Cardiac fibroblast (primary cell): Measurements from ENCODE around the gene SPC24.
"Not testable (repeated sequence)": the region's sequence is repeated elsewhere in the genome, so short reads cannot be mapped to it uniquely, and the experiment has no call there.

Source experiments
- DNase-seq, 2 donors: peaks; one replicate each; pipeline versions ENCODE4 v3.0.0 to v3.0.0-alpha.2; 2010; ENCODE audit warnings: low read depth in 2 of 2
- H3K4me3 ChIP-seq, 2 donors: replicated peaks in 1 of 2; 1 replicate in 1 of 2; 2 replicates in 1 of 2; pipeline ENCODE4 v1.5.1; 2011; ENCODE audit warnings: low read depth in 2 of 2, low read length in 2 of 2, mild to moderate bottlenecking in 2 of 2, moderate library complexity in 1 of 2
- TF ChIP-seq, protein P1 (sequence below): IDR thresholded peaks from one replicate; pipeline ENCODE4 v1.5.1; 2011; ENCODE audit warnings: low read depth, mild to moderate bottlenecking, low read length, inconsistent platforms

Gene SPC24

DNA sequence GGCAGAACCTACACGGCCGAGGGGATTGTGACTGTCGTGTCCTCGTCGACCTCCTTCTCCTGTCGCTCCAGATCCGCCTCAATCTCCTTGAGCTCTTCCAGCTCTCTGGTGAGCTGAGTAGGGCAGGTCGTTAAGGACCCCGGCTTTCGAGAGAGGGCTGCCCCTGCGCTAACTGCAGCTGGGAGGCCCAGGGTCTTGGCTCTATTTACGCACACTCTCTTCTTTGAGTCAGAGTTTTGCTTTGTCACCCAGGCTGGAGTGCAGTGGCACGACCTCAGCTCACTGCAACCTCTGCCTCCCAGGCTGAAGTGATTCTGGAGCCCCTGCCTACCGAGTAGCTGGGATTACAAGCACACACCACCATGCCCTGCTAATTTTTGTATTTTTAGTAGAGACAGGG, 7.6 kb downstream of the SPC24 start:
- no peak for DNase-seq
- TF ChIP-seq, protein P1, sequence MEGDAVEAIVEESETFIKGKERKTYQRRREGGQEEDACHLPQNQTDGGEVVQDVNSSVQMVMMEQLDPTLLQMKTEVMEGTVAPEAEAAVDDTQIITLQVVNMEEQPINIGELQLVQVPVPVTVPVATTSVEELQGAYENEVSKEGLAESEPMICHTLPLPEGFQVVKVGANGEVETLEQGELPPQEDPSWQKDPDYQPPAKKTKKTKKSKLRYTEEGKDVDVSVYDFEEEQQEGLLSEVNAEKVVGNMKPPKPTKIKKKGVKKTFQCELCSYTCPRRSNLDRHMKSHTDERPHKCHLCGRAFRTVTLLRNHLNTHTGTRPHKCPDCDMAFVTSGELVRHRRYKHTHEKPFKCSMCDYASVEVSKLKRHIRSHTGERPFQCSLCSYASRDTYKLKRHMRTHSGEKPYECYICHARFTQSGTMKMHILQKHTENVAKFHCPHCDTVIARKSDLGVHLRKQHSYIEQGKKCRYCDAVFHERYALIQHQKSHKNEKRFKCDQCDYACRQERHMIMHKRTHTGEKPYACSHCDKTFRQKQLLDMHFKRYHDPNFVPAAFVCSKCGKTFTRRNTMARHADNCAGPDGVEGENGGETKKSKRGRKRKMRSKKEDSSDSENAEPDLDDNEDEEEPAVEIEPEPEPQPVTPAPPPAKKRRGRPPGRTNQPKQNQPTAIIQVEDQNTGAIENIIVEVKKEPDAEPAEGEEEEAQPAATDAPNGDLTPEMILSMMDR, result no peak
- H3K4me3 ChIP-seq, result no peak overlapping the region

DNA sequence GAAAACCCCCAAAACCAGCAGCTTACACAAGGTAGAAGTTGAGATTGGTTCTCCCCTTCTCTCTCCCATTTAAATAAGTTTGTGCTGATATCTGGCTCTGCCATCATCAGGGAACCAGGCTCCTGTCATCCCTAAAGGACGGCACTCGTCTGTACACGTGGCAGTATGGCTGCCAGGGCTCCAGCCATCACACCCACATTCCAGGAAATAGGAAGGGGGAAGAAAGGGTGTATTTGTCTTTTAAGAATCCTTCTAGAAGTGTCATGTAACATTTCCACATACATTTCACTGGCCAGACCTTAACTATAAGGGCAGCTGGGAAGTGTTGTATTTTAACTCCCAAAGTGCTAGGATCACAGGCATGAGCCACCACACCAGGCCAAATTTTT, 10.1 kb downstream of the SPC24 start:
- TF ChIP-seq, protein P1, result no peak
- H3K4me3 ChIP-seq, result no peak overlapping the region
- DNase-seq, result no peak

DNA sequence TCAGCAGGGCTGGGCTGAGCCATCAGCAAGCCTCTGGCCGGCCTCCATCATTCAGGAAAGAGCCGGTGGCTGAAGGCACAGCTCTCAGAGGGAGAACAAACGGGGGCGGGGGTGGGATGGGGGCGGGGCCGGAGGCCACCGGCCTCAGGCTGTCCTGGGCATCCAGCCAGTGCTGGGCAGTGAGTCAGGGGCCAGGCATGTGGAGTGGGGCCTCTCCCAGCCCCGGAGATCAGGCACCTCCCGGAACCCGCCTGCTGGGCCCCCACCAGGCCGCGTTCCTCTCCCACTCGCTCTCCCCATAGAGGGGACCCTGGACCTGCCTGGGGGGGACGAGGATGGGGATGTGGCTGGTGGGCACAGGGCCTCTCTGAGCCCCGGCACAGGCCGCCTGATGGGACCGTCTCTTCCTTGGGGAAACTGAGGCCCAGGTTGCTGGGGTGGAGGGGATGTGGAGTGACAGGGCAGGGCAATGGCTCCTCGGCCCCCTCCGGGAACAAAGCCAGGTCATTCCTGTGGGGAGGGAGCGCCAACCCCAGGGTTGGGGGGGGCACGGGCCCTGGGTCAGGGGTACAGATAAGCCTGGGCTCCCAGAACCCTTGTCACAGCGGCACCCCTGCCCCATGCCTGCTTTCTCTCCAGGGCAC, 12.9 kb downstream of the SPC24 start:
- DNase-seq, result peak; percentile 96 to 98
- TF ChIP-seq, protein P1, result peak; percentile 2
- peak overlapping the region in 1 of 2 donors; percentile 30 for H3K4me3 ChIP-seq

DNA sequence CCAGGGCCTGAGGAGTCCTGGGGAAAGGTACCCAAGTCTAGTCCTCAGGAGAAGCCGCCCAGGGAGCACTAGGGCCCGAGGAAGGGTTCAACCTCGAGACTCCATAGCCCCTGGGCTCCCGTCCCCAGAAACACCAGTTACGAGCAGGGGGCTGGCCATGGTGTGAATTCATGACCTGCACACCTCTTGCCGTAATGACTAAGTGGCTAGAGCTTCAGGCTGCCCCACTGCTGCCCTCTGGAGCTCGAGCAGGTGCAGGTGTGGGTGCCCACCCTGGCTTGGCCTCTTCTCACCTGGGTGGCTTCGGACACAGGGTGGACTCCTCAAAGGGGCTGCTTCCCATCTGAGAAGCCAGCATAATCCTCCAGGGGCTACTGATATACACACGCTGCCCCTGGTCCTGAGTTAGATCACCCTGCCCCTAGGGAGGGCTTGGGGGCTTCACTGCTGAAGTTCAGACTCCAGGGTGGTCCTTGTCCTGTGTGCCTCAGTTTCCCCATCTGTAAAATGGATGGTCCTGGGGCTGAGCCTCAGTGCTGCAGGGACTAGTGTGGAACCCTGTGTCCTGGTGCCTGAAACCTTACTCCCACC, 13.6 kb downstream of the SPC24 start:
- no peak for DNase-seq
- no peak overlapping the region for H3K4me3 ChIP-seq
- TF ChIP-seq, protein P1, result peak; percentile 8

DNA sequence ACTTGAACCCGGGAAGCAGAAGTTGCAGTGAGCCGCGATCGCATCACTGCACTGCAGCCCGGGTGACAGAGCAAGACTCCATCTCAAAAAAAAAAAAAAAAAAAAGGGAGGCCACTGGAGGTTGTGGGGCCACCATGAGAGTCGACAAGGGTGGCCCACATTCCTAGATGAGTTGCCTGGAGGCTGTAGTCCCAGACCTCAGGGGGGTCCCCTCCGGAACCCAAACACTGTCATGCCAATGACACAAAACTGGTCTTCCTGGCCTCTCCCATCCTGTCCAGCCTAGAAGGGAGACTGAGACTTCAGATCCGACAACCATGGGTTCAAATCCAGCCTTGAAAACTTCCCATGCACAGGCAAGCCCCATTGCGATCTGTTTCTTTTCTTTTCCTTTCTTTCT, 14.7 kb downstream of the SPC24 start:
- TF ChIP-seq, protein P1, result no peak
- DNase-seq, result no peak
- H3K4me3 ChIP-seq, result no peak overlapping the region

DNA sequence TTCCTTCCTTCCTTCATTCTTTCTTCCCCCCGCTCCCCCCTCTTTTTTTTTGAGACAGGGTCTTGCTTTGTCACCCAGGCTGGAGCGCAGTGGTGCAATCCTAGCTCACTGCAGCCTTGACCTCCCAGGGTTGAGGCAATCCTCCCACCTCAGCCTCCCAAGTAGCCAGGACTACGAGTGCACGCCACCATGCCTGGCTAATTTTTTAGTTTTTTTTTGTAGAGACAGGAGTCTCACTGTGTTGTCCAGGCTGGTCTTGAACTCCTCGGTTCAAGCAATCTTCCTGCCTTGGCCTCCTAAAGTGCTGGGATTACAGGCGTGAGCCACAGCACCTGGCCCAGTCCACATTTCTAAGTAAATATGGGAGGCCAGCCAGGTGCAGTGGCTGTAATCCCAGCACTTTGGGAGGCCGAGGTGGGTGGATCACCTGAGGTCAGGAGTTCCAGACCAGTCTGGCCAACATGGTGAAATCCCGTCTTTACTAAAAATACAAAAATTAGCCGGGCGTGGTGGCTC, 15.5 kb downstream of the SPC24 start:
- DNase-seq, H3K4me3 ChIP-seq: not testable (repeated sequence)

DNA sequence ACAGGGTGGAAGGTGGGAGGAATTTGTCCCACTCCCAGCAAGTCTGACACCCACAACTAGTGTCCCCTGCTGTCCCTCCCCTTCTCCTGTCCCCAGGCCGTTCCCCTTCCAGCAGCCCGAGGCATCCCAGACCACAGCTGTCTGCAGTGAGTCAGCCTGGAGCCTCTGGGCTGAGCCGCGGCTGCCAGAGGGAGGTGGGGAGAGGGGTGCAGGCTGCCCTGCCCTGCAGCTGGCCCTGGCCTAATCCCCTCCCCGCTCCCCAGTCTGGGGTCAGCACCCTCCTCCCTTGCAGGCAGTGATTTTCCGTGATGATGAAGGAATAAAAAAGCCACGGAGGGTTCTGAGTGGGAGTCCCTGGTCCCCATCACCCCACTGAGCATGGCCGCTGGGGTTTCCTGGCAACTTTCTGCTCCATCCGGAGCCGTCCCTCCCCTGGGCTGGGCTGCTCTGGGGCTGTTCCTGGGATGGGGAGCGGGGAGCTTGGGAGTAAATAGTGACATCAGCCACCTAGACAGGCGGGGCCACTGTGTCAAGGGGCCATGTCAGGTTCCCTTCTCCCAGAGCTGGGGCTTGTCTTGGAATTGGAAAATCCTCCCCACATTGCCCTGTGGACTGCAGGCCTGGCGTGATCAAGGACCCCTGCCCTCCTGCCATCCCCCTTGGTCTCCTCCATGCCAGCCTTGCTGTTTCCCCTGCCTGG, 16.8 kb downstream of the SPC24 start:
- peak; percentile 83 to 89 for DNase-seq
- TF ChIP-seq, protein P1, result no peak
- H3K4me3 ChIP-seq, result no peak overlapping the region
